Mesenchymal stem cell (in vitro differentiated cells and primary cell): Measurements from ENCODE around the gene HMGCS1.
"Not testable (repeated sequence)": the region's sequence is repeated elsewhere in the genome, so short reads cannot be mapped to it uniquely, and the experiment has no call there.

Source experiments
- DNase-seq: peaks from one replicate; pipeline ENCODE4 v3.0.0-alpha.2; 2013
- H2AFZ ChIP-seq: one replicate; pipeline ENCODE4 v1.6.1; 2013; ENCODE audit warnings: low read depth, mild to moderate bottlenecking, control low read depth, inconsistent platforms, low read length, moderate library complexity
- H2AK5ac ChIP-seq: 2 replicates; pipeline ENCODE4 v1.6.1; 2013; ENCODE audit warnings: low read length, moderate library complexity, mild to moderate bottlenecking, inconsistent platforms; ENCODE audit not compliant: severe bottlenecking
- H2BK120ac ChIP-seq: one replicate; pipeline ENCODE4 v1.6.1; 2013; ENCODE audit warnings: low read depth, mild to moderate bottlenecking, inconsistent platforms, low read length, moderate library complexity
- H2BK12ac ChIP-seq, 2 experiments: one replicate each; pipeline ENCODE4 v1.6.1; 2013; ENCODE audit warnings: inconsistent platforms in 2 of 2, low read length in 2 of 2, mild to moderate bottlenecking in 2 of 2, moderate library complexity in 2 of 2, control low read depth in 1 of 2
- H2BK15ac ChIP-seq: one replicate; pipeline ENCODE4 v1.6.1; 2013; ENCODE audit warnings: mild to moderate bottlenecking, low read depth, inconsistent platforms; ENCODE audit not compliant: poor library complexity, severe bottlenecking
- H2BK5ac ChIP-seq: 2 replicates; pipeline ENCODE4 v1.6.1; 2013; ENCODE audit warnings: low read depth, mild to moderate bottlenecking, low read length, control low read depth, inconsistent platforms; ENCODE audit not compliant: poor library complexity, severe bottlenecking
- H3K14ac ChIP-seq, 2 experiments: one replicate each; pipeline ENCODE4 v1.6.1; 2013; ENCODE audit warnings: inconsistent platforms in 2 of 2, low read length in 2 of 2, control low read depth in 1 of 2, mild to moderate bottlenecking in 1 of 2, moderate library complexity in 1 of 2
- H3K18ac ChIP-seq, 2 experiments: one replicate each; pipeline ENCODE4 v1.6.1; 2013; ENCODE audit warnings: inconsistent platforms in 2 of 2, low read length in 2 of 2, control low read depth in 1 of 2, low read depth in 1 of 2, mild to moderate bottlenecking in 1 of 2
- H3K23ac ChIP-seq, 2 experiments: one replicate each; pipeline ENCODE4 v1.6.1; 2013; ENCODE audit warnings: inconsistent platforms in 2 of 2, low read length in 2 of 2, mild to moderate bottlenecking in 2 of 2, moderate library complexity in 2 of 2, control low read depth in 1 of 2
- H3K27ac ChIP-seq: 2 replicates; pipeline ENCODE4 v1.5.1; 2013; ENCODE audit warnings: mild to moderate bottlenecking, moderate library complexity, low read length, control low read depth, inconsistent platforms; ENCODE audit not compliant: poor library complexity, severe bottlenecking
- H3K27me3 ChIP-seq, 2 experiments: 2 replicates each; pipeline versions ENCODE4 v1.6.1 to v1.7.0; 2013; ENCODE audit warnings: low read length in 2 of 2, mild to moderate bottlenecking in 2 of 2, moderate library complexity in 2 of 2, control low read depth in 1 of 2, inconsistent platforms in 1 of 2; ENCODE audit not compliant: control insufficient read depth in 1 of 2, insufficient read depth in 1 of 2
- H3K36me3 ChIP-seq, 2 experiments: 2 replicates each; pipeline versions ENCODE4 v1.6.1 to v1.7.0; 2013; ENCODE audit warnings: low read length in 2 of 2, control low read depth in 1 of 2, inconsistent platforms in 1 of 2, low read depth in 1 of 2, mild to moderate bottlenecking in 1 of 2; ENCODE audit not compliant: insufficient read depth in 2 of 2, control insufficient read depth in 1 of 2
- H3K4ac ChIP-seq, 2 experiments: one replicate each; pipeline ENCODE4 v1.6.1; 2013; ENCODE audit warnings: inconsistent platforms in 2 of 2, low read length in 2 of 2, mild to moderate bottlenecking in 2 of 2, moderate library complexity in 2 of 2, control low read depth in 1 of 2, low read depth in 1 of 2
- H3K4me1 ChIP-seq: 2 replicates; pipeline ENCODE4 v1.6.1; 2013; ENCODE audit warnings: low read depth, low read length, control low read depth; ENCODE audit not compliant: control insufficient read depth, insufficient read depth
- H3K4me2 ChIP-seq: 2 replicates; pipeline ENCODE4 v1.6.1; 2013; ENCODE audit warnings: low read length, mild to moderate bottlenecking, inconsistent platforms; ENCODE audit not compliant: poor library complexity, severe bottlenecking
- H3K4me3 ChIP-seq, 2 experiments: 2 replicates each; pipeline versions ENCODE4 v1.5.1 to v1.7.0; 2013; ENCODE audit warnings: low read length in 2 of 2, mild to moderate bottlenecking in 2 of 2, control low read depth in 1 of 2, low read depth in 1 of 2; ENCODE audit not compliant: insufficient read depth in 1 of 2
- H3K79me1 ChIP-seq: replicated peaks from 2 replicates; pipeline ENCODE4 v1.6.1; 2013; ENCODE audit warnings: mild to moderate bottlenecking, control low read depth, low read length, inconsistent platforms; ENCODE audit not compliant: poor library complexity, severe bottlenecking
- H3K9ac ChIP-seq: 2 replicates; pipeline ENCODE4 v1.7.0; 2013; ENCODE audit warnings: mild to moderate bottlenecking, low read length, moderate library complexity
- H3K9me3 ChIP-seq: 2 replicates; pipeline ENCODE4 v1.7.0; 2013; ENCODE audit warnings: mild to moderate bottlenecking, low read length; ENCODE audit not compliant: control insufficient read depth
- H4K8ac ChIP-seq: one replicate; pipeline ENCODE4 v1.6.1; 2013; ENCODE audit warnings: inconsistent platforms, mild to moderate bottlenecking, low read length, moderate library complexity
- H4K91ac ChIP-seq: one replicate; pipeline ENCODE4 v1.6.1; 2013; ENCODE audit warnings: mild to moderate bottlenecking, low read length, inconsistent platforms
- WGBS: methylation state at CpG from one replicate; pipeline ENCODE4 v1.1.7; 2013; ENCODE audit warnings: mixed read lengths; 5-methylcytosine and 5-hydroxymethylcytosine counted together

HMGCS1 gene

DNA sequence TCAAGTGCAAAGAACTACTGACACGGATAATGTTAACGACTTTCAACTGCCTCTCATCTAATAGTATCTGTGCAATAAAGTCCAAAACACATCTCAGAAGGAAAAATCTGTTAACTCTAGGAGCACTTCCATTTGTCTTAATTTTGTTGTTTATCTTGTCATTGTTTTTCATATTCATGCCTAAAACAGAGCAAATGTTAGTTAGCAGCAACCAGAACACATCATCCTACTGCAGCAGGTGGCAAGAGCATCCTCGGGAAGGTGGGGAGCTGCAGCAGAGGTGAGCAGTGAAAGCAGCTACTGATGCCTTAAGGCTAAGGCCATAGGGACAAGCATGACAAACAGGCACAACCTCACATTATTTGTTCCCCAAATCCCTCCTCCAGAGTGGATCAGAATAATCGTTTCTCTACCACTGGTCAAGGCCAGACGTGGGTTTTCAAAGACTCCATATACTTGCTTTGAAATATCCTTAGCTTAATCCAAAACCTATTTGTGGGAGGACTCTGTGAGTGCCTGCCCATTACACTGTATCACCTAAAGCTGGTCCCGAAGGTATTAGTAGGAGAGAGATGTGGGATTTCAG is 1.0 kb downstream of the HMGCS1 start:
- Histone ChIP-seq H3K27me3 (no peaks in the 10 kb centered on the region), H3K18ac (peak overlapping the region in 1 of 2 experiments; percentile 98), H3K4me1 (peaks cover 11% of the 10 kb centered on the region), H2BK12ac (no peak overlapping the region), H2BK120ac (no peak overlapping the region), H3K79me1 (no peaks in the 10 kb centered on the region), H3K23ac (no peak overlapping the region), H3K14ac (peak overlapping the region in 1 of 2 experiments; percentile 73), H2AFZ (no peak overlapping the region), H3K4me2 (peak overlapping the region; percentile 44), H3K36me3 (peaks cover 0 to 34% of the 10 kb centered on the region in 2 experiments), H3K27ac (no peak overlapping the region), H2AK5ac (no peak overlapping the region), H2BK15ac (no peak overlapping the region), H4K91ac (no peak overlapping the region), H2BK5ac (no peak overlapping the region), H3K4ac (no peak overlapping the region), H3K4me3 (peak overlapping the region; percentile 44 to 95), H3K9ac (peak overlapping the region; percentile 90), H3K9me3 (no peaks in the 10 kb centered on the region), H4K8ac (no peak overlapping the region)
- 17% methylated on average over 5 of the region's 6 CpGs for WGBS
- no peak for DNase-seq

DNA sequence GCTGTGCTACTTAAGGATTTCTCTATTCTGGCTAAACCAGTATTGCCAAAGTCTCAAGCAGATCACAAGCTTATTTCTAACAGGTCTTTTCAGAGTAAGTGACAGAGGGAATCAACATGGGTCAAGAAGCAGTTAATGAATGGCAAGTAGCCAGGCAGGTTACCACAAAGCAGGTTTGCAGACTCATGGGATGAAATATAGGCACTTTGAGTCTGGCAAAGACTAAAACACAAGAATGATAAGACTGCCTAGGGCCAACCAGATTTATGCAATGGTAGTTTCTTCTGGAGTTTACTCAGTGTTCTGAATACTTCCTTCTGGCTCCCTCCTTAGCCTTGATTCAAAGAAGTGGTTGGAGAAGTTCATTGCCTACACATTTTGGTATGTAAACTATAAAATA is 3.6 kb downstream of the HMGCS1 start:
- Histone ChIP-seq H2BK15ac (no peak overlapping the region), H3K4me3 (no peak overlapping the region), H3K9ac (peak overlapping the region; percentile 24), H2AK5ac (no peak overlapping the region), H2BK12ac (no peak overlapping the region), H3K27me3 (no peaks in the 10 kb centered on the region), H3K18ac (no peak overlapping the region), H3K79me1 (no peaks in the 10 kb centered on the region), H3K9me3 (no peaks in the 10 kb centered on the region), H3K23ac (no peak overlapping the region), H2BK5ac (no peak overlapping the region), H4K91ac (no peak overlapping the region), H2BK120ac (no peak overlapping the region), H4K8ac (no peak overlapping the region), H3K27ac (no peak overlapping the region), H3K4me1 (peaks cover 10% of the 10 kb centered on the region), H2AFZ (no peak overlapping the region), H3K4me2 (no peak overlapping the region), H3K4ac (peak overlapping the region in 1 of 2 experiments; percentile 37), H3K14ac (no peak overlapping the region), H3K36me3 (peaks cover 0 to 40% of the 10 kb centered on the region in 2 experiments)
- no peak for DNase-seq

DNA sequence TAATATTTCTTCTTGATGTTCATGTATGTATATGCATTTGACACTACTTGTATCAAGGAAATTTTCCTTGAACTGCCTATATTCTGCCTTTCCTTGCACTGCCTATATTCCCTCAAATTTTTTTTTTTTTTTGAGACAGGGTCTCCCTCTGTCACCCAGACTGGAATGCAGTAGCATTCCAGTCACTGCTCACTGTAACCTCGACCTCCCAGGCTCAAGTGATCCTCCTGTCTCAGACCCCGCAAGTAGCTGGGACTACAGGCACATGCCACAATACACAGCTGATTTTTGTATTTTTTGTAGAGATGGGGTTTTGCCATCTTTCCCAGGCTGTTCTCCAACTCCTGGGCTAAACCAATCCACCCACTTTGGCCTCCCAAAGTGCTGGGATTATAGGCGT is 4.1 kb downstream of the HMGCS1 start:
- Histone ChIP-seq H3K4me1 (peaks cover 10% of the 10 kb centered on the region), H3K79me1 (no peaks in the 10 kb centered on the region), H3K9me3 (no peaks in the 10 kb centered on the region), H3K4me2 (peak overlapping the region; percentile 33), H2AFZ (no peak overlapping the region), H2BK120ac (no peak overlapping the region), H3K9ac (peak overlapping the region; percentile 24), H4K91ac (no peak overlapping the region), H3K23ac (no peak overlapping the region), H4K8ac (no peak overlapping the region), H3K4me3 (no peak overlapping the region), H2BK15ac (no peak overlapping the region), H3K27me3 (no peaks in the 10 kb centered on the region), H3K14ac (peak overlapping the region in 1 of 2 experiments; percentile 7), H3K18ac (no peak overlapping the region), H3K4ac (no peak overlapping the region), H3K36me3 (peaks cover 0 to 43% of the 10 kb centered on the region in 2 experiments), H2BK12ac (no peak overlapping the region), H2BK5ac (no peak overlapping the region), H2AK5ac (peak overlapping the region; percentile 19), H3K27ac (no peak overlapping the region)
- 83% methylated on average over 1 of the region's 3 CpGs for WGBS
- no peak for DNase-seq

DNA sequence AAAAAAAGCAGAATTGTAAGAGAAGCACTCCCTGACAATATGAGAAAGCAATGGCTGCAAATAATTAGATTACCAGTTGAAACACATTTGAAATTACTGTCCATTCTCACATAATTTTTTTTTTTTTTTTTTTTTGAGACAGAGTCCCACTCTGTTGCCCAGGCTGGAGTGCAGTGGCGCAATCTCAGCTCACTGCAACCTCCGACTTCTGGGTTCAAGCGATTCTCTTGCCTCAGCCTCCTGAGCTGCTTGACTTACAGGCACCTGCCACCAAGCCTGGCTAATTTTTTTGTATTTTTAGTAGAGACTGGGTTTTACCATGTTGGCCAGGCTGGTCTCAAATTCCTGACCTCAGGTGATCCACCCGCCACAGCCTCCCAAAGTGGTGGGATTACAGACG is 6.3 kb downstream of the HMGCS1 start:
- not testable (repeated sequence) for DNase-seq, H3K9me3 ChIP-seq, H4K8ac ChIP-seq, H2AK5ac ChIP-seq, H2BK12ac ChIP-seq, H2BK15ac ChIP-seq, H3K4me1 ChIP-seq, H2BK5ac ChIP-seq, H2BK120ac ChIP-seq, H3K4me3 ChIP-seq, H3K23ac ChIP-seq, H3K4ac ChIP-seq, H3K14ac ChIP-seq, H3K27me3 ChIP-seq, H3K18ac ChIP-seq, H3K4me2 ChIP-seq, H3K27ac ChIP-seq, H4K91ac ChIP-seq, H2AFZ ChIP-seq, H3K79me1 ChIP-seq
- H3K9ac ChIP-seq: peak overlapping the region; percentile 15
- peaks cover 0 to 65% of the 10 kb centered on the region in 2 experiments for H3K36me3 ChIP-seq
- 89% methylated on average over 5 of the region's 5 CpGs for WGBS
